Activated CD4-positive, alpha-beta T cell treated with anti-CD3 and anti-CD28 coated beads, Interleukin-2, amount 10 ng/mL, durations not matched to agents 7 days and 5 days (primary cell): ENCODE measurements around the gene POLR3G. TPM values are rescaled to one million over a fixed set of nuclear protein-coding genes. Genes with fewer than 3 reads are reported as not detected.

ENCODE experiments used
- CTCF ChIA-PET: fragments of 350-600 bp; sonication (Branson Sonifier 250); formaldehyde crosslinking; loops from one replicate; lab custom pipeline; 2021; ENCODE audit warnings: antibody characterized with exemption; lab: Charles Lee
- POLR2A ChIA-PET: fragments of 350-600 bp; sonication (Branson Sonifier 250); formaldehyde crosslinking; loops from one replicate; lab custom pipeline; 2021; ENCODE audit warnings: antibody characterized with exemption; lab: Charles Lee
- DNase-seq: peaks from one replicate; pipeline ENCODE4 v3.0.0-alpha.2; 2020
- H3K27ac Mint-ChIP-seq: one replicate; pipeline ENCODE4 v1.8.0; 2021; ENCODE audit warnings: mild to moderate bottlenecking, moderate library complexity, mixed read lengths
- H3K27me3 Mint-ChIP-seq: one replicate; pipeline ENCODE4 v1.8.0; 2021; ENCODE audit warnings: mixed read lengths
- H3K36me3 Mint-ChIP-seq: one replicate; pipeline ENCODE4 v1.8.0; 2021; ENCODE audit warnings: low read depth, mixed read lengths
- H3K4me1 Mint-ChIP-seq: one replicate; pipeline ENCODE4 v1.8.0; 2021; ENCODE audit warnings: mixed read lengths
- H3K4me3 Mint-ChIP-seq: one replicate; pipeline ENCODE4 v1.8.0; 2021; ENCODE audit warnings: mild to moderate bottlenecking, moderate library complexity, mixed read lengths
- H3K9me3 Mint-ChIP-seq: one replicate; pipeline ENCODE4 v1.8.0; 2021; ENCODE audit warnings: mixed read lengths
- total RNA-seq, 2 experiments: library from RNA; stranded (reverse); gene quantifications; one replicate each; pipeline ENCODE4 v1.2.3, GENCODE V29; 2021

The POLR3G gene
- total RNA-seq, 2 experiments from 2014 or later, result 3.0 to 3.5 TPM

DNA sequence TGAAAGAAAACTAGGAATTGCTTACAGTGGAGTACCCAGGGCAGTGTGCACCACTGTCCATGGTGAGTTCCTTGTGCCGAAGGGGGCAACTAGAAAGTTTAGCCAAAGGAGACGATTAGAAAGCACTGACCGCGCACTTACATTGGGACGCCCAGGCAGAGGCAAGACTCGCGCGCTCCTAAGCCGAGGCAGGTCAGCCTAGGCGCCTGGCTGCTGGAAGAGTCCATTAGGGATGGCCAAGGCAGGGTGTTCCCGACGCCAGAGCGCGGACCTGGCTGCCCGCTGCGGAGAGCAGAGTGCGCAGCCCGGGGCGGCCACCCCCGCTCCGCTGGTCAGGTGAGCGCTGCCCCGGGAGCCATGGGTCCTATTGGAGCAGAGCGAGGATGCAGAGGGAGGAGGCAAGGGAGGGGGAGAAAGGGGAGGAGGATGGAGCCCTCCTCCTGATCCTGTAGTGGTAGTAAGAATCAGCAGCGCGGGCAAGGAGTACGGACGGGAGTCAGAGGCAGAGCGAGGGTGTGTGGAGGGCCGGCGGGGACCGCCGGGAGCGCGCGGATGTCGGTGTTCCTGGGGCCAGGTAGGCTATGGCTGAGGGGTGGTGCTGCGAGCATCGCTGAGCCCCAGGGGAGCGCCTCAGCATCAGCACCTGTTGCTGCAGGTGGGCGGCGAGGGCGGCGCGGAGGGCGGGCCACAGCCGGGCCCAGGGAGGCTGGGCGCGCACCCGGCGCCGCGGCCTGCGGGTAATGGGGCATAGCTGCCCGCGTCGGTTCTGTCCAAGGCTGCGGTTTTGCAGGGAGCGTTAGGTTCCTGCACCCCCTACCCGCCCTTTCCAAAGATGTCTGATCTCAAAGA is 83.9 kb downstream of the POLR3G start, which contains the start of gene ADGRV1:
ADGRV1 (plus strand) TSS at position 454 of the 849 bp plus-strand sequence; CDS start at position 553, 99 bp downstream.
- ChIA-PET POLR2A (no interaction called here), CTCF (no interaction called here)
- Mint-ChIP-seq H3K27me3 (peaks cover 68% of the 10 kb centered on the region), H3K4me1 (peaks cover 8% of the 10 kb centered on the region), H3K27ac (no peak within 1 kb of the TSS), H3K4me3 (peak within 1 kb of the TSS; percentile 58), H3K36me3 (no peaks in the 10 kb centered on the region), H3K9me3 (no peaks in the 10 kb centered on the region)
- no peak for DNase-seq

DNA sequence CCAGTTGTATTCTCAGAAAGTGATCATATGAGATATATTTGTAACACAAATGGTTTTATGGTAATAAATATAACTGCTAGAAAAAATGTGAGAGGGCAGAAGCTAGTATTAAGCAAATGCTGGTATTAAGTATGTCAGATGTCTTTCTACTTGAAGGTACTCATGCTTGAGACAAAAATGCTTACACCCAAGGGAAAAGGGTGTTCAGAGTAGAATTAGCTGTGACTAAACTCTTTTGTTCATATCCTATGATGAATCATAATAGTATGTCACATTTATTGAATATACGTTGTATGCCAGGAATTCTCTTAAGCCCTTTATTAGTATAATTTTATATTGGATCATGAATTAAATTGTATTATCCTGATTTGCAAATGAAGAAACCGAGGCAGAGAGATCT is 86.1 kb downstream of the POLR3G start:
- Mint-ChIP-seq H3K27ac (no peak overlapping the region), H3K36me3 (no peaks in the 10 kb centered on the region), H3K27me3 (peaks cover 60% of the 10 kb centered on the region), H3K4me1 (peaks cover 8% of the 10 kb centered on the region), H3K9me3 (no peaks in the 10 kb centered on the region), H3K4me3 (no peak overlapping the region)
- DNase-seq, result no peak
- ChIA-PET POLR2A (no interaction called here), CTCF (no interaction called here)

DNA sequence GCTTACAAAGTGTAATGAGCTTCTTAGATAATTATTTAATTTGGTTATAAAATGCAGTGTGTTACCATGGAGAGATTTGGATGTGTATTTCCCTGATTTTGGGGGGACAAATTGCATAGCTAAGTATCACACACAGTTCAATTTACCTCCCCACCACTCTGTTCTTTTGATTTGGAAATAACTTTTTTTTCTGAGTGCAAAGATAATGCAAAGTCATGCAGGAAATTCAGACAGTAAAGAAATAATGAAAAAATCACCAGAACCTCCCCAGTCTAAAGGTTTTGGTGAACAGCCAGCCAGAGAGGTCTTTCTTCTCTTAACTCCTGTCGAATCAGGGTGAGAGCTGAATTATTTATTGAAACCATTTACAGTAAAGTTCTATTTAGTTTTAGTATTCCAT is 87.1 kb downstream of the POLR3G start:
- ChIA-PET CTCF (no interaction called here), POLR2A (no interaction called here)
- Mint-ChIP-seq H3K9me3 (no peaks in the 10 kb centered on the region), H3K27me3 (peaks cover 50% of the 10 kb centered on the region), H3K4me3 (no peak overlapping the region), H3K36me3 (no peaks in the 10 kb centered on the region), H3K27ac (no peak overlapping the region), H3K4me1 (peaks cover 8% of the 10 kb centered on the region)
- DNase-seq, result no peak

DNA sequence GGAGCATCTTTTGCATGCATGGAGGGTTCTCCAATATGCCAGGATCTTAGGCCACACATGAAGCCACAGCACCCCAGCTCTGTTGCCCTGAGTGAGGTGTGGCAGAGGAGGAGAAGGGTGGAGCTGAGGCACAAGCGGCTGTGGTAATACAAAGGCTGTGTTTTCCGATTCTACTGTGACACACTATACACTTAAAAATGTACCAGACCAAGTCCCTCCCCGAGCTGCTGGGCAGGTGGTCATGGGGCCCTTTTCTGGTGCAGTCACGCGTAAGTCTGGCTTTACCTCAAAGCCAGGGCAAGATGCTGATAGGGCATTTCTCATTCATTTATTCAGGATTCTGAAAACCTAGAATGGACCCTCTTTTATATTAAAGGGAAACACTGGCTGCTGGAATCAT is 87.7 kb downstream of the POLR3G start:
- no peaks in the 10 kb centered on the region for H3K9me3 Mint-ChIP-seq
- CTCF ChIA-PET, result no interaction called here
- no peaks in the 10 kb centered on the region for H3K36me3 Mint-ChIP-seq
- H3K27me3 Mint-ChIP-seq, result peaks cover 44% of the 10 kb centered on the region
- no peak overlapping the region for H3K27ac Mint-ChIP-seq
- POLR2A ChIA-PET, result no interaction called here
- peaks cover 8% of the 10 kb centered on the region for H3K4me1 Mint-ChIP-seq
- DNase-seq, result no peak
- no peak overlapping the region for H3K4me3 Mint-ChIP-seq

DNA sequence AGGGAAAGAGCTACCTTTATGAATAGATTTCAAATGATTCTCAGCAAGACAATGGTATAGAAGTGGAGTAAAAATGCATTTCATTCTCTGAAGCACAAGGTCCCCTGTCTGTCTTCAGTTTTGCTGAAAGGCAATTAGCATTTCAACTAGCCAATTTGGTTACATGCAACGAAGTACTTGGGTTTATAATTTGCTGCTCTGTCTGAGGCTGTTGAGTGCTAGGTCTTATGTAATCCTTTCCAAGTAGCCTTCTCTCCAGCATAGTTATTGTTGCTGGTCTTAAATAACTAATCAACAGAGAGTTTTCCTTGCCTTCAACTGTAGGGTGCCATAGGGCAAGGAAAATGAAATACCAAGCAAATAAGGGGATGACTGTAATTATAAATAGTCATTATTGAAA is 88.4 kb downstream of the POLR3G start:
- no peak for DNase-seq
- Mint-ChIP-seq H3K27ac (no peak overlapping the region), H3K4me3 (no peak overlapping the region), H3K36me3 (no peaks in the 10 kb centered on the region), H3K9me3 (no peaks in the 10 kb centered on the region), H3K27me3 (peaks cover 39% of the 10 kb centered on the region), H3K4me1 (peaks cover 6% of the 10 kb centered on the region)
- CTCF ChIA-PET, result no interaction called here
- POLR2A ChIA-PET, result no interaction called here

Other genes starting within 250 kb of the POLR3G start
- gene CETN3, start 65.1 kb upstream of the POLR3G start, total RNA-seq, result 10 to 100 TPM; 25.0 to 28.2 TPM
- gene MBLAC2, start 93 bp upstream of the POLR3G start, total RNA-seq, result 1 to 10 TPM; 6.1 to 7.3 TPM
- 10 to 100 TPM; 21.1 to 22.5 TPM for gene LYSMD3, start 54.7 kb downstream of the POLR3G start, total RNA-seq
- not detected for gene ADGRV1, start 83.9 kb downstream of the POLR3G start, total RNA-seq